ENCODE measurements around the gene GRIN3B. TPM values are rescaled to one million over a fixed set of nuclear protein-coding genes. Genes with fewer than 3 reads are reported as not detected.

The GRIN3B gene
- total RNA-seq, 4 donors from 2014 or later, result not detected

GRCh38 chr19:1058112-1058511 is 57.9 kb downstream of the GRIN3B start:
- H3K4me3 ChIP-seq (ENCODE audit: low read depth, poor library complexity, severe bottlenecking), result no peak overlapping the region
- 92 to 99% methylated on average over 5 of the region's 5 CpGs for WGBS, 2 donors
- TF ChIP-seq POLR2A (IDR thresholded peaks at IDR 0.05) (no peak), CTCF (IDR thresholded peaks at IDR 0.05) (no peak)
- intact Hi-C loops (cut with DNase I; ENCODE audit: low total_unique reads), result no loop called here
- DNase-seq (ENCODE audit: low spot score in 2 of 2), result no peak

Other genes with a start within 250 kb of the GRIN3B start
- gene MISP, start 249.3 kb upstream of the GRIN3B start, total RNA-seq, result 1 to 10 TPM in 2 of 4 donors, under 1 TPM in 2; 0.08 to 2.8 (median 0.92) TPM
- 100 to 1,000 TPM; 167 to 237 (median 205) TPM for gene PTBP1, start 203.0 kb upstream of the GRIN3B start, total RNA-seq
- gene PLPPR3, start 178.5 kb upstream of the GRIN3B start, total RNA-seq, result not detected
- gene AZU1, start 172.6 kb upstream of the GRIN3B start, total RNA-seq, result under 1 TPM in 2 of 4 donors, not detected in 2; 0.37 to 0.76 TPM
- under 1 TPM in 1 of 4 donors, not detected in 3; 0.86 TPM for gene PRTN3, start 159.4 kb upstream of the GRIN3B start, total RNA-seq
- gene ELANE, start 148.1 kb upstream of the GRIN3B start, total RNA-seq, result 1 to 10 TPM in 1 of 4 donors, under 1 TPM in 1, not detected in 2; 0.51 to 1.9 TPM
- gene CFD, start 140.8 kb upstream of the GRIN3B start, total RNA-seq, result 100 to 1,000 TPM; 263 to 871 (median 364) TPM
- gene MED16, start 107.2 kb upstream of the GRIN3B start, total RNA-seq, result 10 to 100 TPM; 41.7 to 62.3 (median 45.5) TPM
- not detected for gene RNU6-9, start 106.9 kb upstream of the GRIN3B start, total RNA-seq
- 10 to 100 TPM; 58.1 to 75.6 (median 65.8) TPM for gene R3HDM4, start 87.2 kb upstream of the GRIN3B start, total RNA-seq
- gene KISS1R, start 83.1 kb upstream of the GRIN3B start, total RNA-seq, result 1 to 10 TPM in 1 of 4 donors, under 1 TPM in 1, not detected in 2; 0.88 to 3.5 TPM
- gene ARID3A, start 74.4 kb upstream of the GRIN3B start, total RNA-seq, result 1 to 10 TPM; 1.8 to 9.4 (median 5.6) TPM
- gene WDR18, start 16.1 kb upstream of the GRIN3B start, total RNA-seq, result 10 to 100 TPM; 29.0 to 66.9 (median 39.9) TPM
- gene TMEM259, start 20.7 kb downstream of the GRIN3B start, total RNA-seq, result 100 to 1,000 TPM; 180 to 299 (median 226) TPM
- not detected for gene RNU6-2, start 21.1 kb downstream of the GRIN3B start, total RNA-seq
- gene CNN2, start 26.2 kb downstream of the GRIN3B start, total RNA-seq, result 10 to 100 TPM; 71.2 to 86.5 (median 79.7) TPM
- 10 to 100 TPM; 30.3 to 39.8 (median 33.5) TPM for gene ABCA7, start 39.7 kb downstream of the GRIN3B start, total RNA-seq
- 10 to 100 TPM; 12.4 to 36.0 (median 14.4) TPM for gene ARHGAP45, start 66.7 kb downstream of the GRIN3B start, total RNA-seq
- 100 to 1,000 TPM in 3 of 4 donors, 10 to 100 TPM in 1; 93.3 to 198 (median 123) TPM for gene POLR2E, start 95.0 kb downstream of the GRIN3B start, total RNA-seq
- gene GPX4, start 103.6 kb downstream of the GRIN3B start, total RNA-seq, result 100 to 1,000 TPM; 375 to 507 (median 469) TPM
- gene SBNO2, start 173.8 kb downstream of the GRIN3B start, total RNA-seq, result 10 to 100 TPM; 54.8 to 68.6 (median 60.3) TPM
- 100 to 1,000 TPM in 1 of 4 donors, 10 to 100 TPM in 3; 74.0 to 106 (median 78.4) TPM for gene STK11, start 205.4 kb downstream of the GRIN3B start, total RNA-seq
- 10 to 100 TPM in 3 of 4 donors, 1 to 10 TPM in 1; 8.1 to 16.7 (median 13.6) TPM for gene CBARP, start 237.6 kb downstream of the GRIN3B start, total RNA-seq
- gene ATP5F1D, start 241.3 kb downstream of the GRIN3B start, total RNA-seq, result 100 to 1,000 TPM; 121 to 198 (median 146) TPM
- gene MIDN, start 248.2 kb downstream of the GRIN3B start, total RNA-seq, result 100 to 1,000 TPM in 1 of 4 donors, 10 to 100 TPM in 3; 59.7 to 119 (median 78.7) TPM

Measured in lower leg skin (tissue), 4 donors.